Gastrocnemius medialis (tissue), 4 donors: ENCODE results near the gene NEK8. TPM values are rescaled to one million over a fixed set of nuclear protein-coding genes. Genes with fewer than 3 reads are reported as not detected.

Experiments used
- ATAC-seq, 2 donors: fragments of 150-250 bp; one replicate each; pipeline ENCODE4 v1.9.1; 2016
- DNase-seq, 2 donors: peaks; one replicate each; pipeline ENCODE4 v3.0.0-alpha.2; 2019
- H3K27ac ChIP-seq, 4 donors: fragments of 200-600 bp; sonication (generic); 1 replicate in 1 of 4; 2 replicates in 3 of 4; pipeline ENCODE4 v1.5.1; 2016 to 2018; ENCODE audit warnings: mild to moderate bottlenecking in 2 of 4, moderate library complexity in 1 of 4
- H3K27me3 ChIP-seq, 3 donors: fragments of 200-600 bp; sonication (generic) in 2 of 3; 1 replicate in 1 of 3; 2 replicates in 2 of 3; pipeline versions ENCODE4 v1.5.1 to v1.6.0; 2016 to 2019; ENCODE audit warnings: mild to moderate bottlenecking in 1 of 3, moderate library complexity in 1 of 3
- H3K36me3 ChIP-seq, 2 donors: fragments of 200-600 bp; sonication (generic) in 1 of 2; one replicate each; pipeline ENCODE4 v1.5.1; 2017 to 2018
- H3K4me1 ChIP-seq, 2 donors: fragments of 200-600 bp; sonication (generic) in 1 of 2; one replicate each; pipeline ENCODE4 v1.5.1; 2016 to 2017; ENCODE audit warnings: mild to moderate bottlenecking in 2 of 2
- H3K4me3 ChIP-seq, 4 donors: fragments of 200-600 bp; sonication (generic) in 3 of 4; 1 replicate in 1 of 4; 2 replicates in 3 of 4; pipeline ENCODE4 v1.5.1; 2016 to 2019; ENCODE audit warnings: mild to moderate bottlenecking in 2 of 4
- H3K9me3 ChIP-seq, 3 donors: fragments of 200-600 bp; sonication (generic) in 2 of 3; 1 replicate in 1 of 3; 2 replicates in 2 of 3; pipeline ENCODE4 v1.5.1; 2016 to 2019
- CTCF ChIP-seq, 5 experiments: fragments of 450-650 bp in 3 of 5; fragments of 200-600 bp in 2 of 5; sonication (generic) in 2 of 5; IDR thresholded peaks in 4 of 5; conservative IDR thresholded peaks in 1 of 5; 1 replicate in 4 of 5; 2 replicates in 1 of 5; pipeline ENCODE4 v1.5.1; 2016 to 2019; ENCODE audit warnings: antibody characterized with exemption in 5 of 5, mild to moderate bottlenecking in 3 of 5, moderate library complexity in 3 of 5
- POLR2A ChIP-seq, 2 donors: fragments of 450-650 bp; IDR thresholded peaks; one replicate each; pipeline ENCODE4 v1.6.1; 2017; ENCODE audit warnings: antibody characterized with exemption in 2 of 2, mild to moderate bottlenecking in 2 of 2, moderate library complexity in 2 of 2
- in situ Hi-C, 4 donors: fragments of 200-750 bp; cut with MboI; loops; one replicate each; pipeline versions ENCODE4 v1.15.0 to v1.8.0; 2017; ENCODE audit warnings: low sequenced_read_pairs in 4 of 4
- intact Hi-C: fragments of 100-400 bp; cut with DNase I; formaldehyde crosslinking; loops from one replicate; pipeline ENCODE4 v1.15.1; 2023; ENCODE audit warnings: low total_unique reads
- total RNA-seq, 4 donors: library from RNA; depleted of rRNA; stranded (reverse); fragments of >200 nt; gene quantifications; one replicate each; pipeline versions ENCODE4 v1.1.0 to v1.2.3, GENCODE V29; 2016

Gene NEK8
- total RNA-seq, 4 donors from 2014 or later = 1.3 to 8.1 (median 1.9) TPM

- H3K27me3 ChIP-seq = peaks cover under 1 to 12% (median 8%) of the 10 kb centered on the region in 3 donors
- DNase-seq (no peak), ATAC-seq (peak in 1 of 2 donors; percentile 2)
- in situ Hi-C loops (no loop called here), intact Hi-C loops (no loop called here)
- peak overlapping the region; percentile 67 to 89 (median 81) for H3K4me3 ChIP-seq
- TF ChIP-seq CTCF (IDR thresholded peaks at IDR 0.05 in 4 of 5, conservative IDR thresholded peaks at IDR 0.05 in 1 of 5) (no peak), POLR2A (IDR thresholded peaks at IDR 0.05) (no peak)
- no peaks in the 10 kb centered on the region for H3K9me3 ChIP-seq
- H3K4me1 ChIP-seq = peaks cover 4 to 6% of the 10 kb centered on the region in 2 donors
- H3K27ac ChIP-seq = peak overlapping the region; percentile 77 to 84 (median 80)
- no peaks in the 10 kb centered on the region for H3K36me3 ChIP-seq
Measured at GRCh38 chr17:28712032-28712704, 16.4 kb upstream of the NEK8 start.

- H3K4me1 ChIP-seq = peaks cover 4 to 6% of the 10 kb centered on the region in 2 donors
- intact Hi-C loops = no loop called here
- DNase-seq (no peak), ATAC-seq (no peak)
- H3K36me3 ChIP-seq = no peaks in the 10 kb centered on the region
- H3K27me3 ChIP-seq = peaks cover 2 to 17% (median 11%) of the 10 kb centered on the region in 3 donors
- TF ChIP-seq POLR2A (IDR thresholded peaks at IDR 0.05) = no peak
- no peak for TF ChIP-seq CTCF (IDR thresholded peaks at IDR 0.05 in 4 of 5, conservative IDR thresholded peaks at IDR 0.05 in 1 of 5)
- H3K9me3 ChIP-seq = no peaks in the 10 kb centered on the region
- H3K27ac ChIP-seq = peak overlapping the region; percentile 77 to 84 (median 80)
- in situ Hi-C loops = no loop called here
- no peak overlapping the region for H3K4me3 ChIP-seq
Measured at GRCh38 chr17:28712705-28713415, 15.7 kb upstream of the NEK8 start.

GRCh38 chr17:28714281-28714680 lies 14.3 kb upstream of the NEK8 start:
- in situ Hi-C loops (no loop called here), intact Hi-C loops (no loop called here)
- Histone ChIP-seq H3K27ac (no peak overlapping the region), H3K27me3 (peaks cover 2 to 17% (median 11%) of the 10 kb centered on the region in 3 donors), H3K4me1 (peaks cover 8 to 13% of the 10 kb centered on the region in 2 donors), H3K36me3 (no peaks in the 10 kb centered on the region), H3K9me3 (no peaks in the 10 kb centered on the region), H3K4me3 (no peak overlapping the region)
- DNase-seq (no peak), ATAC-seq (no peak)
- TF ChIP-seq POLR2A (IDR thresholded peaks at IDR 0.05) (no peak), CTCF (IDR thresholded peaks at IDR 0.05 in 4 of 5, conservative IDR thresholded peaks at IDR 0.05 in 1 of 5) (no peak)

GRCh38 chr17:28715217-28715616 lies 13.4 kb upstream of the NEK8 start:
- Histone ChIP-seq H3K27me3 (peaks cover 2 to 17% (median 11%) of the 10 kb centered on the region in 3 donors), H3K4me3 (no peak overlapping the region), H3K4me1 (peaks cover 8 to 13% of the 10 kb centered on the region in 2 donors), H3K27ac (no peak overlapping the region), H3K36me3 (no peaks in the 10 kb centered on the region), H3K9me3 (no peaks in the 10 kb centered on the region)
- in situ Hi-C loops (no loop called here), intact Hi-C loops (no loop called here)
- ATAC-seq (no peak), DNase-seq (no peak)
- TF ChIP-seq CTCF (IDR thresholded peaks at IDR 0.05 in 4 of 5, conservative IDR thresholded peaks at IDR 0.05 in 1 of 5) = no peak
- no peak for TF ChIP-seq POLR2A (IDR thresholded peaks at IDR 0.05)
